HepG2 (cell line): ENCODE measurements around the gene GTF2I. TPM values are rescaled to one million over a fixed set of nuclear protein-coding genes. Genes with fewer than 3 reads are reported as not detected.
A peak's percentile ranks its signal among the peaks of the same experiment; 100 is the strongest.

ENCODE experiments used
- DZIP1 ChIP-seq: sonication (generic); formaldehyde crosslinking; IDR thresholded peaks from 2 replicates; pipeline ENCODE4 v1.5.0; 2020; ENCODE audit warnings: mild to moderate bottlenecking, missing genetic modification reagents
- GZF1 ChIP-seq: sonication (generic); formaldehyde crosslinking; IDR thresholded peaks from 2 replicates; pipeline ENCODE4 v1.5.1; 2020; ENCODE audit warnings: mild to moderate bottlenecking, missing genetic modification reagents
- MTA1 ChIP-seq: sonication (generic); formaldehyde crosslinking; IDR thresholded peaks from 2 replicates; pipeline ENCODE4 v1.4.0; 2020; ENCODE audit warnings: missing genetic modification reagents, mild to moderate bottlenecking, borderline replicate concordance
- POLR2G ChIP-seq: fragments of 200-400 bp; formaldehyde crosslinking; IDR thresholded peaks from 2 replicates; pipeline ENCODE4 v1.6.1; 2018; ENCODE audit warnings: mild to moderate bottlenecking, low read depth, low read length, moderate library complexity
- PRDM10 ChIP-seq: sonication (generic); formaldehyde crosslinking; IDR thresholded peaks from 2 replicates; pipeline ENCODE4 v1.4.0; 2020; ENCODE audit warnings: low read depth, missing genetic modification reagents
- PTBP1 ChIP-seq: fragments of 200-400 bp; formaldehyde crosslinking; IDR thresholded peaks from 2 replicates; pipeline ENCODE4 v1.6.1; 2018; ENCODE audit warnings: low read length, low read depth; ENCODE audit not compliant: poor library complexity, severe bottlenecking
- SP5 ChIP-seq: IDR thresholded peaks from 2 replicates; pipeline ENCODE4 v1.6.1; 2016; ENCODE audit warnings: low read depth, borderline replicate concordance
- ZNF383 ChIP-seq: sonication (generic); formaldehyde crosslinking; IDR thresholded peaks from 2 replicates; pipeline ENCODE4 v1.4.0; 2020; ENCODE audit warnings: missing genetic modification reagents, mild to moderate bottlenecking, borderline replicate concordance
- polyA plus RNA-seq, 8 experiments: library from polyadenylated mRNA; depleted of rRNA in 3 of 8; stranded (reverse) in 7 of 8; unstranded in 1 of 8; fragments of >200 nt; fragmentation: Illumina TruSeq in 4 of 8; extraction: Trizol in 4 of 8; gene quantifications; 2 replicates each; pipeline versions ENCODE4 v1.2.1 to v1.2.3, GENCODE V29; 2011 to 2016; ENCODE audit warnings: low read depth in 4 of 8, missing spikeins in 1 of 8, mixed read lengths in 1 of 8; ENCODE audit not compliant: insufficient read depth in 1 of 8
- total RNA-seq, 5 experiments: library from RNA; depleted of rRNA; stranded (reverse); fragments of >200 nt; fragmentation: Illumina TruSeq; extraction: Trizol; gene quantifications; 2 replicates each; pipeline ENCODE4 v1.2.3, GENCODE V29; 2016; ENCODE audit warnings: low read depth in 1 of 5
- TF ChIP-seq, protein P1 (sequence below): sonication (generic); formaldehyde crosslinking; IDR thresholded peaks from 2 replicates; pipeline ENCODE4 v1.4.0; 2020; ENCODE audit warnings: missing genetic modification reagents, borderline replicate concordance
- TF ChIP-seq, protein P2 (sequence below): sonication (generic); formaldehyde crosslinking; IDR thresholded peaks from 2 replicates; pipeline ENCODE4 v1.5.0; 2020; ENCODE audit warnings: mild to moderate bottlenecking, missing genetic modification reagents, borderline replicate concordance
- TF ChIP-seq, protein P3 (sequence below): sonication (generic); formaldehyde crosslinking; IDR thresholded peaks from 2 replicates; pipeline ENCODE4 v1.5.1; 2020; ENCODE audit warnings: mild to moderate bottlenecking, missing genetic modification reagents, moderate library complexity

GTF2I gene
- total and polyA plus RNA-seq, 2 of the 13 experiments (the other 11 are each of a cell fraction or from before 2014, with no cell fraction given), result 74.6 to 125 TPM

DNA sequence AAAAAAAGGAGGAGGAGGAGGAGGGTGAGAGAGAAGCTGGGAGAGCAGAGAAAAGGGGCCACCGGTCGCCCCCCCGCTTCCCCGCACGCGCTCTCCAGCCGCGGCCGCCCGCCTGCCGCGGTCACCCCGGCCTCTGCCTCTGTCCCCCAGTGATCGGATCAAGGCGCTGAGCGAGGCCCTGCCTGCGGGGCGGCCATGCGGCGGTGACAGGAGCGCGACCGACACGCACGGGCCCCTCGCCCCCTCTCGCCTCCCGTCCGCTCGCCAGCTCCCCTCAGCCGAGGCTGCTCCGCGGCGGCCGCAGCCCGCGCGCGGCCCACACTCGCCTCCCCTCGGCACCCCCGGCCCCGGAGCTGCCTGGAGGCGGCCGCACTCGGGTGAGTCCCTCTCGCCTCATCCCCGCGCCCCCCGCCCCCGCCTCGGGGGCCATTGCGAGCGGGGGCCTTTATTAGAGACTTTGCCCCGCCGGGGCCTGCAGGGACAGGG, at the start of gene GTF2I (continued):
- TF ChIP-seq PRDM10 (CRISPR knock-in tag) (no peak), MTA1 (CRISPR knock-in tag) (no peak), SP5 (CRISPR knock-in tag) (no peak), GZF1 (CRISPR knock-in tag) (no peak), PTBP1 (peak; percentile 100), DZIP1 (CRISPR knock-in tag) (no peak), POLR2G (peak; percentile 76), ZNF383 (CRISPR knock-in tag) (no peak)
- TF ChIP-seq, protein P1, sequence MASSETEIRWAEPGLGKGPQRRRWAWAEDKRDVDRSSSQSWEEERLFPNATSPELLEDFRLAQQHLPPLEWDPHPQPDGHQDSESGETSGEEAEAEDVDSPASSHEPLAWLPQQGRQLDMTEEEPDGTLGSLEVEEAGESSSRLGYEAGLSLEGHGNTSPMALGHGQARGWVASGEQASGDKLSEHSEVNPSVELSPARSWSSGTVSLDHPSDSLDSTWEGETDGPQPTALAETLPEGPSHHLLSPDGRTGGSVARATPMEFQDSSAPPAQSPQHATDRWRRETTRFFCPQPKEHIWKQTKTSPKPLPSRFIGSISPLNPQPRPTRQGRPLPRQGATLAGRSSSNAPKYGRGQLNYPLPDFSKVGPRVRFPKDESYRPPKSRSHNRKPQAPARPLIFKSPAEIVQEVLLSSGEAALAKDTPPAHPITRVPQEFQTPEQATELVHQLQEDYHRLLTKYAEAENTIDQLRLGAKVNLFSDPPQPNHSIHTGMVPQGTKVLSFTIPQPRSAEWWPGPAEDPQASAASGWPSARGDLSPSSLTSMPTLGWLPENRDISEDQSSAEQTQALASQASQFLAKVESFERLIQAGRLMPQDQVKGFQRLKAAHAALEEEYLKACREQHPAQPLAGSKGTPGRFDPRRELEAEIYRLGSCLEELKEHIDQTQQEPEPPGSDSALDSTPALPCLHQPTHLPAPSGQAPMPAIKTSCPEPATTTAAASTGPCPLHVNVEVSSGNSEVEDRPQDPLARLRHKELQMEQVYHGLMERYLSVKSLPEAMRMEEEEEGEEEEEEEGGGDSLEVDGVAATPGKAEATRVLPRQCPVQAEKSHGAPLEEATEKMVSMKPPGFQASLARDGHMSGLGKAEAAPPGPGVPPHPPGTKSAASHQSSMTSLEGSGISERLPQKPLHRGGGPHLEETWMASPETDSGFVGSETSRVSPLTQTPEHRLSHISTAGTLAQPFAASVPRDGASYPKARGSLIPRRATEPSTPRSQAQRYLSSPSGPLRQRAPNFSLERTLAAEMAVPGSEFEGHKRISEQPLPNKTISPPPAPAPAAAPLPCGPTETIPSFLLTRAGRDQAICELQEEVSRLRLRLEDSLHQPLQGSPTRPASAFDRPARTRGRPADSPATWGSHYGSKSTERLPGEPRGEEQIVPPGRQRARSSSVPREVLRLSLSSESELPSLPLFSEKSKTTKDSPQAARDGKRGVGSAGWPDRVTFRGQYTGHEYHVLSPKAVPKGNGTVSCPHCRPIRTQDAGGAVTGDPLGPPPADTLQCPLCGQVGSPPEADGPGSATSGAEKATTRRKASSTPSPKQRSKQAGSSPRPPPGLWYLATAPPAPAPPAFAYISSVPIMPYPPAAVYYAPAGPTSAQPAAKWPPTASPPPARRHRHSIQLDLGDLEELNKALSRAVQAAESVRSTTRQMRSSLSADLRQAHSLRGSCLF (CRISPR knock-in tag), result no peak
- TF ChIP-seq, protein P2, sequence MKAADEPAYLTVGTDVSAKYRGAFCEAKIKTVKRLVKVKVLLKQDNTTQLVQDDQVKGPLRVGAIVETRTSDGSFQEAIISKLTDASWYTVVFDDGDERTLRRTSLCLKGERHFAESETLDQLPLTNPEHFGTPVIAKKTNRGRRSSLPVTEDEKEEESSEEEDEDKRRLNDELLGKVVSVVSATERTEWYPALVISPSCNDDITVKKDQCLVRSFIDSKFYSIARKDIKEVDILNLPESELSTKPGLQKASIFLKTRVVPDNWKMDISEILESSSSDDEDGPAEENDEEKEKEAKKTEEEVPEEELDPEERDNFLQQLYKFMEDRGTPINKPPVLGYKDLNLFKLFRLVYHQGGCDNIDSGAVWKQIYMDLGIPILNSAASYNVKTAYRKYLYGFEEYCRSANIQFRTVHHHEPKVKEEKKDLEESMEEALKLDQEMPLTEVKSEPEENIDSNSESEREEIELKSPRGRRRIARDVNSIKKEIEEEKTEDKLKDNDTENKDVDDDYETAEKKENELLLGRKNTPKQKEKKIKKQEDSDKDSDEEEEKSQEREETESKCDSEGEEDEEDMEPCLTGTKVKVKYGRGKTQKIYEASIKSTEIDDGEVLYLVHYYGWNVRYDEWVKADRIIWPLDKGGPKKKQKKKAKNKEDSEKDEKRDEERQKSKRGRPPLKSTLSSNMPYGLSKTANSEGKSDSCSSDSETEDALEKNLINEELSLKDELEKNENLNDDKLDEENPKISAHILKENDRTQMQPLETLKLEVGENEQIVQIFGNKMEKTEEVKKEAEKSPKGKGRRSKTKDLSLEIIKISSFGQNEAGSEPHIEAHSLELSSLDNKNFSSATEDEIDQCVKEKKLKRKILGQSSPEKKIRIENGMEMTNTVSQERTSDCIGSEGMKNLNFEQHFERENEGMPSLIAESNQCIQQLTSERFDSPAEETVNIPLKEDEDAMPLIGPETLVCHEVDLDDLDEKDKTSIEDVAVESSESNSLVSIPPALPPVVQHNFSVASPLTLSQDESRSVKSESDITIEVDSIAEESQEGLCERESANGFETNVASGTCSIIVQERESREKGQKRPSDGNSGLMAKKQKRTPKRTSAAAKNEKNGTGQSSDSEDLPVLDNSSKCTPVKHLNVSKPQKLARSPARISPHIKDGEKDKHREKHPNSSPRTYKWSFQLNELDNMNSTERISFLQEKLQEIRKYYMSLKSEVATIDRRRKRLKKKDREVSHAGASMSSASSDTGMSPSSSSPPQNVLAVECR (CRISPR knock-in tag), result peak; percentile 59; the same call in 1 of the 2 replicates
- TF ChIP-seq, protein P3, sequence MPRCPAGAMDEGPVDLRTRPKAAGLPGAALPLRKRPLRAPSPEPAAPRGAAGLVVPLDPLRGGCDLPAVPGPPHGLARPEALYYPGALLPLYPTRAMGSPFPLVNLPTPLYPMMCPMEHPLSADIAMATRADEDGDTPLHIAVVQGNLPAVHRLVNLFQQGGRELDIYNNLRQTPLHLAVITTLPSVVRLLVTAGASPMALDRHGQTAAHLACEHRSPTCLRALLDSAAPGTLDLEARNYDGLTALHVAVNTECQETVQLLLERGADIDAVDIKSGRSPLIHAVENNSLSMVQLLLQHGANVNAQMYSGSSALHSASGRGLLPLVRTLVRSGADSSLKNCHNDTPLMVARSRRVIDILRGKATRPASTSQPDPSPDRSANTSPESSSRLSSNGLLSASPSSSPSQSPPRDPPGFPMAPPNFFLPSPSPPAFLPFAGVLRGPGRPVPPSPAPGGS (CRISPR knock-in tag), result 0 out of 2 replicates have a peak, but pooled peaks have one; percentile 64
